GM12878 (cell line): ENCODE measurements around the gene GUCY1A1. TPM values are rescaled to one million over a fixed set of nuclear protein-coding genes. Genes with fewer than 3 reads are reported as not detected.

Experiments
- ATAC-seq: fragments of 200-7000 bp; cut with Tn5 transposase; 3 replicates; pipeline ENCODE4 v1.9.1; 2020; ENCODE audit warnings: mild to moderate bottlenecking, moderate library complexity
- BruUV-seq: library from RNA; stranded (reverse); fragments of 400-500 nt; replicated peaks from 2 replicates; lab custom pipeline; 2021; lab: Mats Ljungman, UMichigan
- CTCF ChIA-PET: fragments of 300-600 bp; sonication (Branson Sonifier 250); formaldehyde crosslinking; extraction: SDS; loops from one replicate; lab custom pipeline; 2021; ENCODE audit warnings: inconsistent platforms; lab: Yijun Ruan, JAX
- POLR2A ChIA-PET: fragments of 350-600 bp; formaldehyde crosslinking; extraction: SDS; loops from one replicate; lab custom pipeline; 2021; ENCODE audit warnings: inconsistent platforms; lab: Charles Lee
- RAD21 ChIA-PET: fragments of 300-600 bp; sonication (Branson Sonifier 250); formaldehyde crosslinking; loops from one replicate; lab custom pipeline; 2023; ENCODE audit warnings: antibody characterized with exemption; ENCODE audit not compliant: unreplicated experiment; lab: Charles Lee
- SMC1A ChIA-PET: fragments of 300-600 bp; sonication (Branson Sonifier 250); formaldehyde crosslinking; loops from one replicate; lab custom pipeline; 2023; ENCODE audit not compliant: unreplicated experiment, uncharacterized antibody; lab: Charles Lee
- DNase-seq: peaks from one replicate; pipeline ENCODE4 v3.0.0-alpha.2; 2011; ENCODE audit warnings: low read depth, low spot score
- FAIRE-seq: peaks from 3 replicates; lab custom pipeline; 2011; peaks lifted over from hg19 to GRCh38; lab: Jason Lieb, UNC
- H2AFZ ChIP-seq: 2 replicates; pipeline ENCODE4 v1.6.0; 2011; ENCODE audit warnings: low read depth, low read length, control low read depth; ENCODE audit not compliant: control insufficient read depth
- H3K27ac ChIP-seq: 2 replicates; pipeline ENCODE4 v1.5.1; 2011; ENCODE audit warnings: control low read depth; ENCODE audit not compliant: control insufficient read depth, insufficient read depth
- H3K27me3 ChIP-seq, 2 experiments: replicated peaks in 1 of 2; 2 replicates each; pipeline versions ENCODE4 v1.6.0 to v1.6.1; 2011; ENCODE audit warnings: low read length in 1 of 2; ENCODE audit not compliant: control insufficient read depth in 2 of 2, insufficient read depth in 2 of 2
- H3K36me3 ChIP-seq, 2 experiments: 2 replicates each; pipeline ENCODE4 v1.5.1; 2011; ENCODE audit warnings: low read length in 1 of 2; ENCODE audit not compliant: control insufficient read depth in 2 of 2, insufficient read depth in 2 of 2
- H3K4me1 ChIP-seq: 2 replicates; pipeline ENCODE4 v1.6.1; 2011; ENCODE audit warnings: mild to moderate bottlenecking, low read length, moderate library complexity, mixed read lengths; ENCODE audit not compliant: control insufficient read depth, insufficient read depth
- H3K4me2 ChIP-seq: 2 replicates; pipeline ENCODE4 v1.6.0; 2011; ENCODE audit warnings: control low read depth; ENCODE audit not compliant: control insufficient read depth, insufficient read depth
- H3K4me3 ChIP-seq: fragments of 200-600 bp; sonication (generic); 2 replicates; pipeline ENCODE4 v1.5.1; 2016
- H3K79me2 ChIP-seq: 2 replicates; pipeline ENCODE4 v1.6.0; 2011; ENCODE audit warnings: low read length; ENCODE audit not compliant: control insufficient read depth, insufficient read depth
- H3K9ac ChIP-seq: 2 replicates; pipeline ENCODE4 v1.8.0; 2011; ENCODE audit warnings: low read length, control low read depth, mixed read lengths; ENCODE audit not compliant: control insufficient read depth, insufficient read depth
- H3K9me3 ChIP-seq: replicated peaks from 3 replicates; pipeline ENCODE4 v1.5.1; 2011; ENCODE audit warnings: mild to moderate bottlenecking, low read length; ENCODE audit not compliant: control insufficient read depth, insufficient read depth
- H4K20me1 ChIP-seq: 2 replicates; pipeline ENCODE4 v1.6.0; 2011; ENCODE audit not compliant: control insufficient read depth, insufficient read depth
- CEBPB ChIP-seq, 2 experiments: fragments of 150-350 bp in 1 of 2; IDR thresholded peaks; 2 replicates each; pipeline ENCODE4 v1.6.1; 2012 to 2014; ENCODE audit warnings: low read depth in 2 of 2, low read length in 2 of 2, borderline replicate concordance in 1 of 2, inconsistent platforms in 1 of 2
- CREB1 ChIP-seq: IDR thresholded peaks from 2 replicates; pipeline ENCODE4 v1.6.1; 2012; ENCODE audit warnings: low read depth, mild to moderate bottlenecking, inconsistent platforms
- HDAC2 ChIP-seq: fragments of 200-600 bp; sonication (generic); IDR thresholded peaks from 2 replicates; pipeline ENCODE4 v1.6.1; 2017
- KLF5 ChIP-seq: fragments of 450-650 bp; IDR thresholded peaks from 2 replicates; pipeline ENCODE4 v1.6.1; 2014; ENCODE audit warnings: mild to moderate bottlenecking; ENCODE audit not compliant: partially characterized antibody
- MEF2B ChIP-seq: fragments of 450-650 bp; IDR thresholded peaks from 2 replicates; pipeline ENCODE4 v1.6.1; 2018; ENCODE audit warnings: mild to moderate bottlenecking, moderate library complexity; ENCODE audit not compliant: partially characterized antibody, poor library complexity, severe bottlenecking
- MXI1 ChIP-seq: fragments of 150-350 bp; IDR thresholded peaks from 2 replicates; pipeline ENCODE4 v1.6.1; 2011; ENCODE audit warnings: low read depth, mild to moderate bottlenecking, inconsistent platforms, low read length, improper control_type of control experiment
- PML ChIP-seq: IDR thresholded peaks from 2 replicates; pipeline ENCODE4 v1.6.1; 2012; ENCODE audit warnings: low read length, inconsistent platforms
- RCOR1 ChIP-seq: conservative IDR thresholded peaks from 2 replicates; pipeline ENCODE4 v1.6.1; 2012; ENCODE audit warnings: low read depth, low read length, improper control_type of control experiment
- WRNIP1 ChIP-seq: IDR thresholded peaks from 2 replicates; pipeline ENCODE4 v1.6.1; 2011; ENCODE audit warnings: low read depth, low read length, improper control_type of control experiment, borderline replicate concordance
- ZSCAN29 ChIP-seq: fragments of 450-650 bp; IDR thresholded peaks from 2 replicates; pipeline ENCODE4 v1.6.1; 2017; ENCODE audit warnings: mild to moderate bottlenecking, moderate library complexity
- in situ Hi-C: fragments of 300-500 bp; cut with MboI; formaldehyde crosslinking; loops from 9 replicates; pipeline ENCODE4 v1.14.3; 2018; ENCODE audit warnings: mixed read lengths
- intact Hi-C: fragments of 100-400 bp; cut with micrococcal nuclease; formaldehyde crosslinking; loops from one replicate; pipeline ENCODE4 v1.14.2; 2022; ENCODE audit not compliant: unreplicated experiment
- polyA plus RNA-seq, 11 experiments: library from polyadenylated mRNA; depleted of rRNA in 4 of 11; unstranded in 6 of 11; stranded (reverse) in 5 of 11; fragments of >200 nt; fragmentation: Nextera tagmentation in 4 of 11; fragmentation: Illumina TruSeq in 1 of 11; extraction: Ambion mirVana in 4 of 11; extraction: Trizol in 1 of 11; gene quantifications; 1 replicate in 1 of 11; 2 replicates in 10 of 11; pipeline versions ENCODE4 v1.2.1 to v1.2.3, GENCODE V29; 2011 to 2016; ENCODE audit warnings: inconsistent platforms in 2 of 11, missing spikeins in 2 of 11, low read depth in 1 of 11
- total RNA-seq, 4 experiments: library from RNA; depleted of rRNA in 3 of 4; stranded (reverse); fragments of >200 nt in 3 of 4; fragmentation: Illumina TruSeq in 1 of 4; extraction: Trizol in 1 of 4; gene quantifications; 2 replicates each; pipeline versions ENCODE4 v1.2.1 to v1.2.3, GENCODE V29; 2013 to 2021
- TF ChIP-seq, protein P1 (sequence below): IDR thresholded peaks from 2 replicates; pipeline ENCODE4 v1.6.1; 2011; ENCODE audit warnings: mild to moderate bottlenecking, low read depth, low read length, moderate library complexity; ENCODE audit not compliant: insufficient replicate concordance
- TF ChIP-seq, protein P2 (sequence below): IDR thresholded peaks from 2 replicates; pipeline ENCODE4 v1.6.1; 2012; ENCODE audit warnings: low read depth, low read length, improper control_type of control experiment
- TF ChIP-seq, protein P3 (sequence below): IDR thresholded peaks from 2 replicates; pipeline ENCODE4 v1.6.1; 2012; ENCODE audit warnings: low read depth, low read length, improper control_type of control experiment
- TF ChIP-seq, protein P4 (sequence below): IDR thresholded peaks from 2 replicates; pipeline ENCODE4 v1.6.1; 2012; ENCODE audit warnings: low read depth, low read length, improper control_type of control experiment
- TF ChIP-seq, protein P5 (sequence below): fragments of 450-650 bp; IDR thresholded peaks from 2 replicates; pipeline ENCODE4 v1.6.1; 2017; ENCODE audit warnings: mild to moderate bottlenecking, moderate library complexity

Gene GUCY1A1
- total and polyA plus RNA-seq, 10 of the 15 experiments (the other 5 are each of a cell fraction or from before 2014, with no cell fraction given) = 0.44 to 22.6 (median 0.55) TPM

DNA sequence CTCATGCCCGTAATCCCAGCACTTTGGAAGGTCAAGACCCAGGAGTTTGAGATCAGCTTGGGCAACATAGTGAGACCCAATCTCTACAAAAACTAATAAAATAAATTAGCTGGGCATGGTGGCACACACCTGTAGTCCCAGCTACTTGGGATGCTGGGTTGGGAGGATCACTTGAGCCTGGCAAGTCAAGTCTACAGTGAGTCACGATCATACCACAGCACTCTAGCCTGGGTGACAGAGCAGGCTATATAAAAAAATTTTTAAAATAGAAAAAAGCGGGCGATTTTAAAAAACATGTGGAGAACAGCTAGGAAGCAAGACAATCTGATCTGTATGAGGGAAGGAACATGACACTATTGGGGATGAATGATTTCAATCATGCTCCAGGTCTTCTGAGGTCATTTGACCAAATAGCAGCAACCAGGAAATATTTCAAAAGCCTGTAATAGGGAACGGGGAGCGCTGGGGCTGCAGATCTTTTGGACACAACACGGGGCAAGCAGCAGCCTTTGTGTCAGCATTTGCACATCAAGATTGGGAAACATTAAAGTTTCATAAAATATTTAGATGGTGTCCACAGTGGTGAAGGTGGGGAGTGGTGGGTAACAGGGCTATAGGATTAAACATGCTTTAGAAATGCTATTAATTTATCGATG is 48.3 kb upstream of the GUCY1A1 start (continued):
- TF ChIP-seq, protein P1, sequence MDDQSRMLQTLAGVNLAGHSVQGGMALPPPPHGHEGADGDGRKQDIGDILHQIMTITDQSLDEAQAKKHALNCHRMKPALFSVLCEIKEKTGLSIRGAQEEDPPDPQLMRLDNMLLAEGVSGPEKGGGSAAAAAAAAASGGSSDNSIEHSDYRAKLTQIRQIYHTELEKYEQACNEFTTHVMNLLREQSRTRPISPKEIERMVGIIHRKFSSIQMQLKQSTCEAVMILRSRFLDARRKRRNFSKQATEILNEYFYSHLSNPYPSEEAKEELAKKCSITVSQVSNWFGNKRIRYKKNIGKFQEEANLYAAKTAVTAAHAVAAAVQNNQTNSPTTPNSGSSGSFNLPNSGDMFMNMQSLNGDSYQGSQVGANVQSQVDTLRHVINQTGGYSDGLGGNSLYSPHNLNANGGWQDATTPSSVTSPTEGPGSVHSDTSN = no peak
- TF ChIP-seq ZSCAN29 (no peak), CREB1 (no peak), WRNIP1 (no peak), KLF5 (no peak)
- TF ChIP-seq, protein P2, sequence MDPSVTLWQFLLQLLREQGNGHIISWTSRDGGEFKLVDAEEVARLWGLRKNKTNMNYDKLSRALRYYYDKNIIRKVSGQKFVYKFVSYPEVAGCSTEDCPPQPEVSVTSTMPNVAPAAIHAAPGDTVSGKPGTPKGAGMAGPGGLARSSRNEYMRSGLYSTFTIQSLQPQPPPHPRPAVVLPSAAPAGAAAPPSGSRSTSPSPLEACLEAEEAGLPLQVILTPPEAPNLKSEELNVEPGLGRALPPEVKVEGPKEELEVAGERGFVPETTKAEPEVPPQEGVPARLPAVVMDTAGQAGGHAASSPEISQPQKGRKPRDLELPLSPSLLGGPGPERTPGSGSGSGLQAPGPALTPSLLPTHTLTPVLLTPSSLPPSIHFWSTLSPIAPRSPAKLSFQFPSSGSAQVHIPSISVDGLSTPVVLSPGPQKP = no peak

DNA sequence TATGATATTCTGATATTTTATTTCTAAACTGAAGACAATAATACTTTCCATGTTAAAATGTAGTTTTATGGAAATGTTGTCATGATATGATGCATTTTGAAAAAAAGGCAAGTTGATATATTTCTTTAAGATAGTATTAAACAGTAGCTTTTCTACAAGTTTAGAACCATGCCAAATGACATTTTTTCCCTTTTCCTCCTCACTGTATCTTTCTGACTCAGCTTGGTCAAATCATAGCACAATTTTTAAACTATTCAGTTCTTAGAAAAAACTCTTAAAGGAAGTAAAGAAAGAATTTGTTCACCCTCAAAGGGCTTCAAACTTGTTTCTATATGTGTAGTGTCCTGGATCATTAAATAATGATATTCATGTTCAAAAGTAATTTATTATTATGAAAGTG is 46.0 kb upstream of the GUCY1A1 start:
- SMC1A ChIA-PET = interaction anchor here (0.9 kb wide), 1 partner anchor 15 kb away, joined by 3 read pairs; no protein-coding TSS in a partner anchor
- POLR2A ChIA-PET = no interaction called here
- no peaks in the 10 kb centered on the region for H3K36me3 ChIP-seq
- no peaks in the 10 kb centered on the region for H3K9me3 ChIP-seq
- H3K4me3 ChIP-seq = no peak overlapping the region
- FAIRE-seq = no peak
- DNase-seq = no peak
- H3K27me3 ChIP-seq = no peaks in the 10 kb centered on the region
- no peak overlapping the region for H3K4me2 ChIP-seq
- RAD21 ChIA-PET = interaction anchor here (0.7 to 1.6 kb wide), 4 partner anchors 9 to 40 kb away, joined by 3 to 4 read pairs (median 3); no protein-coding TSS in a partner anchor
- in situ Hi-C loops = no loop called here
- no peaks in the 10 kb centered on the region for H3K4me1 ChIP-seq
- H3K9ac ChIP-seq = no peak overlapping the region
- no peak overlapping the region for H3K27ac ChIP-seq
- H3K79me2 ChIP-seq = no peaks in the 10 kb centered on the region
- no peaks in the 10 kb centered on the region for H4K20me1 ChIP-seq
- TF ChIP-seq, protein P3, sequence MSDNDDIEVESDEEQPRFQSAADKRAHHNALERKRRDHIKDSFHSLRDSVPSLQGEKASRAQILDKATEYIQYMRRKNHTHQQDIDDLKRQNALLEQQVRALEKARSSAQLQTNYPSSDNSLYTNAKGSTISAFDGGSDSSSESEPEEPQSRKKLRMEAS = no peak
- TF ChIP-seq CEBPB (IDR thresholded peaks at IDR 0.05; ENCODE audit: borderline replicate concordance in 1 of 2, low read depth in 2 of 2, low read length in 2 of 2) (no peak), MEF2B (no peak), PML (no peak), RCOR1 (no peak), HDAC2 (no peak), MXI1 (no peak)
- TF ChIP-seq, protein P4, sequence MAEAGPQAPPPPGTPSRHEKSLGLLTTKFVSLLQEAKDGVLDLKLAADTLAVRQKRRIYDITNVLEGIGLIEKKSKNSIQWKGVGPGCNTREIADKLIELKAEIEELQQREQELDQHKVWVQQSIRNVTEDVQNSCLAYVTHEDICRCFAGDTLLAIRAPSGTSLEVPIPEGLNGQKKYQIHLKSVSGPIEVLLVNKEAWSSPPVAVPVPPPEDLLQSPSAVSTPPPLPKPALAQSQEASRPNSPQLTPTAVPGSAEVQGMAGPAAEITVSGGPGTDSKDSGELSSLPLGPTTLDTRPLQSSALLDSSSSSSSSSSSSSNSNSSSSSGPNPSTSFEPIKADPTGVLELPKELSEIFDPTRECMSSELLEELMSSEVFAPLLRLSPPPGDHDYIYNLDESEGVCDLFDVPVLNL = no peak
- TF ChIP-seq, protein P5, sequence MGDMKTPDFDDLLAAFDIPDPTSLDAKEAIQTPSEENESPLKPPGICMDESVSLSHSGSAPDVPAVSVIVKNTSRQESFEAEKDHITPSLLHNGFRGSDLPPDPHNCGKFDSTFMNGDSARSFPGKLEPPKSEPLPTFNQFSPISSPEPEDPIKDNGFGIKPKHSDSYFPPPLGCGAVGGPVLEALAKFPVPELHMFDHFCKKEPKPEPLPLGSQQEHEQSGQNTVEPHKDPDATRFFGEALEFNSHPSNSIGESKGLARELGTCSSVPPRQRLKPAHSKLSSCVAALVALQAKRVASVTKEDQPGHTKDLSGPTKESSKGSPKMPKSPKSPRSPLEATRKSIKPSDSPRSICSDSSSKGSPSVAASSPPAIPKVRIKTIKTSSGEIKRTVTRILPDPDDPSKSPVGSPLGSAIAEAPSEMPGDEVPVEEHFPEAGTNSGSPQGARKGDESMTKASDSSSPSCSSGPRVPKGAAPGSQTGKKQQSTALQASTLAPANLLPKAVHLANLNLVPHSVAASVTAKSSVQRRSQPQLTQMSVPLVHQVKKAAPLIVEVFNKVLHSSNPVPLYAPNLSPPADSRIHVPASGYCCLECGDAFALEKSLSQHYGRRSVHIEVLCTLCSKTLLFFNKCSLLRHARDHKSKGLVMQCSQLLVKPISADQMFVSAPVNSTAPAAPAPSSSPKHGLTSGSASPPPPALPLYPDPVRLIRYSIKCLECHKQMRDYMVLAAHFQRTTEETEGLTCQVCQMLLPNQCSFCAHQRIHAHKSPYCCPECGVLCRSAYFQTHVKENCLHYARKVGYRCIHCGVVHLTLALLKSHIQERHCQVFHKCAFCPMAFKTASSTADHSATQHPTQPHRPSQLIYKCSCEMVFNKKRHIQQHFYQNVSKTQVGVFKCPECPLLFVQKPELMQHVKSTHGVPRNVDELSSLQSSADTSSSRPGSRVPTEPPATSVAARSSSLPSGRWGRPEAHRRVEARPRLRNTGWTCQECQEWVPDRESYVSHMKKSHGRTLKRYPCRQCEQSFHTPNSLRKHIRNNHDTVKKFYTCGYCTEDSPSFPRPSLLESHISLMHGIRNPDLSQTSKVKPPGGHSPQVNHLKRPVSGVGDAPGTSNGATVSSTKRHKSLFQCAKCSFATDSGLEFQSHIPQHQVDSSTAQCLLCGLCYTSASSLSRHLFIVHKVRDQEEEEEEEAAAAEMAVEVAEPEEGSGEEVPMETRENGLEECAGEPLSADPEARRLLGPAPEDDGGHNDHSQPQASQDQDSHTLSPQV = no peak
- H2AFZ ChIP-seq = no peak overlapping the region
- intact Hi-C loops = no loop called here
- CTCF ChIA-PET = no interaction called here
- no peak for ATAC-seq
- no TSS peak for BruUV-seq
